Ramos (cell line): ENCODE data around the gene RNGTT.

Experiments
- in situ Hi-C: fragments of 300-500 bp; cut with MboI; formaldehyde crosslinking; loops from one replicate; pipeline ENCODE4 v1.14.3; 2022; ENCODE audit warnings: low sequenced_read_pairs; ENCODE audit not compliant: unreplicated experiment

The RNGTT gene

GRCh38 chr6:88574031-88574430 lies 389.4 kb downstream of the RNGTT start:
- in situ Hi-C loops: no loop called here

DNA sequence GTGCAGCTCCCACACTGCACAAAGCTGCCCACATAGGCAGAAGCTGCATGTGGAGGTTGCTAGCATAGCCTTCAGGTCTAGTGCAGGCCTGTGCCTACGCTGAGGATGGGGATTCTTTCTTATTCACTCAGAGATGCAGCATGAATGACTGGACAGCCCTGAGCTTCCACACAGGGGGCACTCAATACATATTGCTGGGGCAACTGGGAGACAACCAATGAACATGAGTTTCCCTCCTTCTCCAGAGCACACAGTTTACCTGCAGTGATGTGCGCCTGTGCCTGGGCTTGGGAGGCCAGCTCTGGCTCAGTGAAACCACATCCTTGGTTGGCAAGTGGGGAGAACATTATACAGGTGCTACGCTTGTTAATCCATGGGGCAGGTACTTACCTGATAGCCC lies 389.9 kb downstream of the RNGTT start:
- in situ Hi-C loops: no loop called here

DNA sequence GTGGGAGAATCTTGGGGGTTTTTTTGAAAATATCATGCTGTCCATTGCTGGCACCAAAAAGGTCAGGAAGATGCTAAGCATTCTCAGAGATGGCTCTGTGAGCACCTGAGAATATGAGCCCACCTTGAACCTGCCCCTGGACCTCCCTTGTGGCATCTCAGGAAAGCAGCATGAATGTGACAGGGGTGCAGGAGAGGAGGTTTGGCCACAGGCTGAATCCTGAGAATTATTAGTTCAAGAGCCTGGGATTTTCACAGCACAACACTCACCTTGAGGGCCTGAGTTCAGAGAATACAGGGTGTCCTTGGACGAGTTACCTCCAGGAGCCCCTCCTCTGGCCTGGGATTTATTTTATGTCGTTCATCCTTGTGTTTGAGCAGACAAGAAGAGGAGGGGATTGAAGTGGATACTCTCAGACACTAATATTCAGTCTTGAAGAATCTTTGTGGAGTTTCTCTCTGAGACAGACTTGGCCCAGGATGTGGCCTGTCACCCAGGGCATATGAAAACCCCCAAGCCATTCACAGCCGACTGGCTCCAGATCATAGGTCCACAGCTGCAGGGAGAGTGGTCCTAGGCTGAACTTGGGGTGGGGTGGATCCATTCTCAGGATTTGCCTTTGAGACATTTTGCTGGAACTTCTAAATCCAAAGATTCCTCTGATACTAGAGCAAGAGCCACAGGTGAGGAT lies 390.8 kb downstream of the RNGTT start:
- in situ Hi-C loops: no loop called here

DNA sequence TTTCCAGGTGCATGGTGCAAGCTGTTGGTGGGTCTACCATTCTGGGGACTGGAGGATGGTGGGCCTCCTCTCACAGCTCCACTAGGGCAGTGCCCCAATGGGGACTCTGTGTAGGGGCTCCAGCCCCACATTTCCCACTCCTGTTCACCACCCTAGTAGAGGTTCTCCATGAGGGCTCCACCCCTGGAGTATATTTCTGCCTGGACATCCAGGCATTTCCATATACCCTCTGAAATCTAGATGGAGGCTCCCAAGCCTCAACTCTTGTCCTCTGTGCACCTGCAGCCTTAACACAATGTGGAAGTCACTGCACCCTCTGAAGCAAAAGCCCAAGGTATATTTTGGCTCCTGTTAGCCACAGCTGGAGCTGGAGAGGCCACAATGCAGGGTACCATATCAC lies 393.5 kb downstream of the RNGTT start:
- in situ Hi-C loops: no loop called here

DNA sequence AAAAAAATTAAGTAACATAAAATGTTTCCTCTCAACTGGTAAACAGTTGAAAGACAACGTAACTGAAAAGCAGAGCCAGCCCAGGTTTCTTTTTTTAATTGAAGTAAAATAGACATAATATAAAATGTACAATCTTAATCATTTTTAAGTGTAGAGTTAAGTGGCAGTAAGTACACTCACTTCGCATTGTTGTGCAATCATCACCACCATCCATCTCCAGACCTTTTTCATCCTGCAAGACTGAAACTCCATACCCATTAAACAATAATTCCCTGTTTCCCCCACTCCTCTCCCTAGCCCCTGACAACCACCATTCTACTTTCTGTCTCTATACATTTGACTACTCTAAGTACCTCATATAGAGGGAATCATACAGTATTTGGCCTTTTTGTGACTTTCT lies 395.7 kb downstream of the RNGTT start:
- in situ Hi-C loops: no loop called here

- in situ Hi-C loops: no loop called here
These were observed 396.5 kb downstream of the RNGTT start for GRCh38 chr6:88566746-88567534.

DNA sequence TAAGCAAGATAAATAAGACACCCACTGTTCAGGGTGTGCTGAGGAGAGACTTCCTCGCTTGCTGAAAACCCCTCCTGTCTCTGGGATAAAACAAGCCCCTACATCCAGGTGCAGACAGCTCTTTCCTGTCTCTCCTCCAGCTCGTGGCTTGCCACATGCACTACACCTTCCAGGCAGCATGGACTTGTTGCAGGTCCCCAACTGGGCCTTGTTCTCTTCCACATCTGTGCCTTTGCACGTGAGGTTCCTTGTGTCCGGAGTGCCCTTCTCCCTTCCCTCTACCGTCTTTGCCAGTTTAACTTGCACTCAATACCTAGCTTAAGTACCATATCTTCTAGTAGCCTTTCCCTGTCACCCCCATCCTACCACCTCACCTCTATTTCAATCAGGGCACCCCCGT lies 397.6 kb downstream of the RNGTT start:
- in situ Hi-C loops: no loop called here

DNA sequence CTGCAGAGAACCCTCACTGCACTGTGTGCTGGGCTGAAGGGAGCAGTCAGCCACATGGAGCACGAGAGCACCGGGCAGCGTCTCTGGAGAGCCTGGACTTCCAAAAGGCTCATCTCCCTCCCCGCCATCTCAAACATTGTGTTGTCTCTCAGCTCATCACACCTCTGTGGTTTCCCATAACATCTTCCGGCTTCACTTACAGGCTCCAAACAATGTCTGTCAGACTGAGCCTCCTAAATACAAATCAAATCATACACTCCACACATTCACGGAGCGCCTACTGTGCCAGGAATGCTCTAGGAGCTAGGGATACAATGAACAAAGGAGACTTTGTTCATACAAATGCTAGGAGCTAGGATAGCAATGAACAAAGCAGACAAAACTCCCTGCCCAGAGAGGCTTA lies 398.0 kb downstream of the RNGTT start:
- in situ Hi-C loops: no loop called here

DNA sequence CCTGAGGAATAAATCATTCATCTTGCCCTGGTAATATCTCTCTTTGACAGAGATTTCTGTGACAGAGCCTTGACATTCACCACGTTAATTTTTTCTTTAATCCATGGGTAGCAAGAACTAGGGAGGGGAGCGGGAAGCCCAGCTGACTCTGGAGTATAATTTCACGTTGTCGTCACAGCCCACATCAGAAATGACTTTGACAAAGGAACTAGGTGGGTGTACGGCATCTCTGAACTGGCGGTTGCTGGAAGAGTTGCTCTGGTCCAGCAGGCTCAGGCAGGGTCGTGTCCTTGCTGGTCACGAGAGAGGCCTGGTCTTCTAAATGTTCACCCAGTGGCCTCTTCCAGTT lies 400.2 kb downstream of the RNGTT start:
- in situ Hi-C loops: no loop called here

DNA sequence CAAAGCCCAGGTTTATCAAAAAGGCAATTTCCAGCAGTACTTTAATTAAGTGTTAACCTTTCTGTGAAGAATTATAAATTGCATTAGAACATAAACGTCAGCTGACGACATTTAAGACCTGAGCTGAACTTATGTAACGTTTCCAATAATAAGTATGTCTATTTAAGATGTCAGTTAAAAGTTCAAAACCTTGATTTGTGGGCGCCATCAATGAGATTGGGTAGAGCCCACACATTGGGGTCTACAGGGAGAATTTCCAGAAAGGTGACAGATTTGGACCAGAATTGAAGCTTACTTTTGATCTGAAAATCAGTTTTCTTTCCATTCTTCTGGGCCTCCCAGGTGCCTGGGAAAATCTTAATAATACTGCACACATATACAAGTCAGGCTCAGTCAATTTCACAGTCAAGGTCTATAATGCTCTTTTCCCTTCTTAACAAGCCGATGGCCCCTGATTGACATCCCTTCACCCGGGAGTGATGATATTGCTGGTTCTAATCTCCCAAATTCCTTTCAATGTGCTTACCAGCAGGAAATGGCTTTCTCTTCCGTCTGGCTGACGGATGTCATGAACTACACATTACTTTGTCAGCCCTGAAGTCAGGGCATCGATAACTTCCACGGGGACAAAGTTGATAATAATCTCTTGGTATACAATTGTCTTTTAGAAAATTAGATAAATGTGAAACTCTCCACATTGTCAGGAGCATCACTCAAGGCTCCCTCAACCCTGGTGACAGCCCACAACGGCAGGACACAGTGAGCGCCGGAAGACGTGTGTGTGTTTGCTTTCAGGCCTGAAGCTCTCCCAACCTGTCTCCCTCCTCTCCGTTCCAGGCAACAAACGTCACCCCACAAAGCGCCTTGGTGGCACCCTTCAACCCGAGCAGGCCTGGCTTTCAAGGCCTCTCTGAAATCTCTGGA lies 400.8 kb downstream of the RNGTT start:
- in situ Hi-C loops: no loop called here

GRCh38 chr6:88561954-88562315 lies 401.5 kb downstream of the RNGTT start:
- in situ Hi-C loops: no loop called here

GRCh38 chr6:88561034-88561953 lies 402.1 kb downstream of the RNGTT start:
- in situ Hi-C loops: no loop called here
